HG02840 (cell line): Measurements from ENCODE around the gene KCMF1.
"Not testable (repeated sequence)": the region's sequence is repeated elsewhere in the genome, so short reads cannot be mapped to it uniquely, and the experiment has no call there.

Experiments used
- ATAC-seq: cut with Tn5 transposase; IDR thresholded peaks from one replicate; pipeline ENCODE4 v1.9.1; 2021; ENCODE audit warnings: mild to moderate bottlenecking, moderate library complexity, moderate number of reproducible peaks; ENCODE audit not compliant: unreplicated experiment, low FRiP score

The KCMF1 gene

GRCh38 chr2:84970868-84971509, at the start of gene KCMF1:
KCMF1 (plus strand) TSS chr2:84971161; CDS start chr2:84971452, 291 bp downstream.
- peak; percentile 43 for ATAC-seq

DNA sequence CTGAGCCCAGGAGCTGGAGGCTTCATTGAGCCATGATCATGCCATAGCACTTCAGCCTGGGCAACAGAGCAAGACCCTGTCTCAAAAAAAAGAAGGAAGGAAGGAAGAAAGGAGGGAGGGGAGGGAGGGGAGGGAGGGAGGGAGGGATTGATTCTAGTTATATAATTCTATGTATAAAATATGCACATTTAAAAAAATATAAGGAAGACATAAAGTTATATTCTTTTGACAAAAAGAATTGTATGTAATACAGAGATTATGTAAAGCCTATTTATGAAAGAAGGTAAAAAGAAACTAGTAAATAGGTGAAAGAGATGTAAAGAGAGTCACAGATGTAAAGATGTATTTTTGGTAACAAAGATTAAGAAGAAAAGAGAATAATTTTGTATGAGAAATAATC, 48.0 kb upstream of the KCMF1 start:
- ATAC-seq = no peak

GRCh38 chr2:84924173-84925106, 46.5 kb upstream of the KCMF1 start:
- ATAC-seq = no peak

DNA sequence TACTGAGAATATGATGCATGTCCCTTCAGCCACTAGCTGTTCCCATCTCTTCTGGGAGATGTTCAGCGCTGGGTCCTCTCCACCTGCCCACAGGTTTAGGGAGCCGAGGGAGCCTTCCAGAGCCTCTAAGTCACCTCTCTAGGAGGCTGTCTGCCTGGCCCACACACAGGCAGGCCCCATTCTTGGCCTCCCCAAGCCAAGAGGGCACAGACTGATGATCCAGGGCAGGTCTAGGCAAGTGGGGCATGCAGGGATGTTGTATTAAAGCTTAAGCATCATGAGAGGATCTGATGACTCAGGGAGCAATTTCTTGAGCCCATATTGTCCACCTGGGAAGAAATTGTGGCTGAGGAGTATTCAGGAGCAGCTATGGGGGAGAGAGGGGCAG, 45.6 kb upstream of the KCMF1 start:
- ATAC-seq = no peak

DNA sequence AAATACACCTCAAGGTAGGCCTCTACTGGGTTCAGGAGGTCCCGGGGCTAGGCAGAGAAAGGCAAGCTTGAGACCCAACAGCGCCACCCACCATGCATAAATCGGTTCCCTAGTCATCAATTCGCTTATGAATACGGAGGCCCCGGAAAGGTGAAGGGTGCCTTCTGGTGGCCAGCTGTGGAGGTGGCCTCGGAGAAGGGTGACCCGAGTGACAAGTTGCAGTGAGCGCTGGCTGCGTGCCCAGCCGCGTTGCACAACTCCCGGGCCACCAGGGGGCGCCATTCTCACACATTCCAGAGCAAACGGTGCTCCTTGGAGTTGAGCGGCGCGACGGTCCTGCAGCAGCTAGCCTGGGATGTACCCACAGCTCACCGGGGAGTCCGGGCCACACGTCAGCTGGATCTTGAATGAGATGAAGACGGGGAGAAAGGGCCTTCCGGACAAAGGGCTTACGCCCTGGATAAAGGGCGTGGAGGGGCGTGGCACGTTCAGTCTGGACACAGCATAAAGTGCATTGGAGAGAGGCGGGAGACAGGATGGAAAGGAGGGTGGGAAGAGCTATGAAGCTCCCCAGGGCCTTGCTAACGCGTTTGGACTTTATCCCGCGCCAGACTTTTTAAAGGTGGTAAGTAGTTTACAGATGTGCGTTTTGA, 45.1 kb upstream of the KCMF1 start:
- ATAC-seq = peak; percentile 89

GRCh38 chr2:84927275-84927627, 43.7 kb upstream of the KCMF1 start:
- ATAC-seq = no peak

DNA sequence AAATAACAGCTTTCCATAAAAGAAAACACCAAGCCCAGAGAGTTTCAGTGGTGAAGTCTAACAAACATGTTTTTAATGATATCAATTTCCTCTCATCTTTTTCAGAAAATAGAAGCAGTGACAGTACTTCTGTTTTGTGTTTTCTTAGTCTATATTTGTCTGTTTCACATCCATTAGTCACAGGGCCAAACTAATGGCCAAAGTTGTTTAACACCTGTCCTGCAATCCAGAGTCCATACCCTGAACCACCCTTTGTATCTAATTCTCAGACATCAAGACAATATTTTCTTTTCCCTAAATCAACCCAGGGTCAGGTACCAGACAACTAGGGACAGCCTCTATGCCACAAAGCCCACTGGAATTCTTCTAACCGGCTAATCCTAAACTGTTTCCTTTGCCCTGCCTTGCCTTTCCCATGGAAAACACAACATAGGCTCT, 39.6 kb upstream of the KCMF1 start:
- no peak for ATAC-seq

- peak; percentile 24 for ATAC-seq
Measured at GRCh38 chr2:84938194-84938879, 32.6 kb upstream of the KCMF1 start.

DNA sequence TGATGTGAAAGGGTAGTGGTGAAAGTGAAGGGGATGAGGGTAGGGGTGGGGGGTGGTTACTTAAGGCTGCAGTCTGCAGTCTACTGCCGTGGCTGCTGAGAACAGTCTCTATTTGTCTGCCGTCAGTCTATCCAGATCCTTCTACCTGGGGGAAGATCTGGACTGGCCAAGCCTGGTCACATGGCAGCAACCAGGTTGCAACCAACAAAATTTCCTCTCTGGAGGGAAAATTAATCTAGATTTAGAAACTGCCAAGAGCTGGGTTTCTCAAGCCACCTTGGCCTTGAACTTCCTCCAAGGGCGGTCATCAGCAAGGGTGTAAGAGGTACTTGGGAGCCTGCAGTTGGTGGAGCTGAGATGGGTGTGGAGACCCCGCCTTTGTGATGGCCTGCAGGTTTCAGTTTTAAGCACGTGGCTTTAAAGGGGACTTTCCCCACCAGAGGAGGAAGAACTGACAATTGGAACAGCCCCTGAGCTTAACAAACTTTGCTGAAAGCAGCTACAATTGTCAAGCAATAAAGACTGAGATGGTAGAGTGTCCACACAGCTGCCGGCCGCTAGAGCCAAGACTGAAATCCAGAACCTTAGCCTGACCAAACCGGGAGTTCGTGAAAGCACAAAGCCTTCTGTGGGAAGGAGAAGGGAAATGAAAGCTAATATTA, 31.4 kb upstream of the KCMF1 start:
- peak; percentile 86 for ATAC-seq

DNA sequence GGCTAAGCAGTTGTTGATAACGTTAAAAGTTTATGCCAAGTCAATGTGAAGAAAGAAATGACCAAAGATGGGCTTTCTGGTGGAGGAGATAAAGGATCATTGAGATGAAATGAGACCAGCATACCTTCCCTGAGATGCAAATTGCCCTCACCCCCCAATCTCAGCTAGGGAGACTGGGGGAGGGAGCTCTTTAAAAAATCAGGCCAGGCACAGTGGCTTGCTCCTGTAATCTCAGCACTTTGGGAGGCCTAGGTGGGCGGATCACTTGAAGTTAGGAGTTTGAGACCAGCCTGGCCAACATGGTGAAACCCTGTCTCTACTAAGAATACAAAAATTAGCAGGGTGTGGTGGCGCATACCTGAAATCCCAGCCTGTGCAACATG, 30.9 kb upstream of the KCMF1 start:
- peak; percentile 10 for ATAC-seq

- ATAC-seq = no peak
Measured at GRCh38 chr2:84940831-84941412, 30.0 kb upstream of the KCMF1 start.

GRCh38 chr2:84942166-84942565, 28.8 kb upstream of the KCMF1 start:
- ATAC-seq = no peak

DNA sequence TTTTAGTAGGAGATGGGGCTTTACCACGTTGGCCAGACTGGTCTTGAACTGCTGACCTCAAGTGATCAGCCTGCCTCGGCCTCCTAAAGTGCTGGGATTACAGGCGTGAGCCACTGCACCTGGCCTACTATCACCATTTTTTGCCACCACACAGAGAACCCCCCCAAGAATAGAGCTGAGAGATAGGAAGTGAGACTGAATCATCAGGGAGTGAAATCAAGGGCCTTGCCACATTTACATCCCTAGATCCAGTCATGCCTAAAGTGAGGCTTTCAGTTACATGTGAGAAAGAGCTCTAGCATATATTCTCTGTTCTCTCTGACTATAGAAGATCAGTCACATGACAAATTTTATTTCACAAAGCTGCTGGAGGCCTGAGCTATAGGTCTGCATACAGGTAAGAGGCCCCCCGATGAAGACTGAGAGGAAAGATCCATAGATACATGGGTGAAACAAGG, 28.0 kb upstream of the KCMF1 start:
- ATAC-seq = no peak

DNA sequence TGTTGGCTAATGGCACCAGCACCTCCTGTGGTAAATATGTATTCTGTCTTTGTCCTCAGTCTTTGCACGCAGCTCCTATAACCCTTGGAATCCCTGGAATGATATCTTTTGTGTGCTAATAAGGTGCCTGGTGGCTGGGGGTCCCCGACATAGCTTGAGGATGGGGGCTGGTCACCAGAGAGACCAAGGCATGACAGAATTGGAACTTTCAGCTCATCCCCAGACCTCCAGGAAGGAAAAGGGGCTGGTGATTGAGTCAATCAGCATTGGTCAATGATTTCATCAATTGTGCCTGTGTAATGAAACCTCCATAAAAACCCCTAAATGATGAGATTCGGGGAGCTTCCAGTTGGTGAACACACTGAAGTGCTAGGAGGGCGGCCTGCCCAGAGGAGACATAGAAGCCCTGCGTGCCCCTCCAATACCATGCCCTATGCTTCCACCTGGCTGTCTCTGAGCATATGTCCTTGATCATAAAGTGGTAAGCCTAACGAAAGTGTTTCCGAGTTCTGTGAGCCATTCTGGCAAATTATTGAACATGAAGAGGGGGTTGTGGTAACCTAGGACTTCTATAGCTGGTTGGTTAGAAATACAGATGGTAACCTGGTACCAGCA, 26.6 kb upstream of the KCMF1 start:
- no peak for ATAC-seq

GRCh38 chr2:84945838-84946203, 25.1 kb upstream of the KCMF1 start:
- not testable (repeated sequence) for ATAC-seq

DNA sequence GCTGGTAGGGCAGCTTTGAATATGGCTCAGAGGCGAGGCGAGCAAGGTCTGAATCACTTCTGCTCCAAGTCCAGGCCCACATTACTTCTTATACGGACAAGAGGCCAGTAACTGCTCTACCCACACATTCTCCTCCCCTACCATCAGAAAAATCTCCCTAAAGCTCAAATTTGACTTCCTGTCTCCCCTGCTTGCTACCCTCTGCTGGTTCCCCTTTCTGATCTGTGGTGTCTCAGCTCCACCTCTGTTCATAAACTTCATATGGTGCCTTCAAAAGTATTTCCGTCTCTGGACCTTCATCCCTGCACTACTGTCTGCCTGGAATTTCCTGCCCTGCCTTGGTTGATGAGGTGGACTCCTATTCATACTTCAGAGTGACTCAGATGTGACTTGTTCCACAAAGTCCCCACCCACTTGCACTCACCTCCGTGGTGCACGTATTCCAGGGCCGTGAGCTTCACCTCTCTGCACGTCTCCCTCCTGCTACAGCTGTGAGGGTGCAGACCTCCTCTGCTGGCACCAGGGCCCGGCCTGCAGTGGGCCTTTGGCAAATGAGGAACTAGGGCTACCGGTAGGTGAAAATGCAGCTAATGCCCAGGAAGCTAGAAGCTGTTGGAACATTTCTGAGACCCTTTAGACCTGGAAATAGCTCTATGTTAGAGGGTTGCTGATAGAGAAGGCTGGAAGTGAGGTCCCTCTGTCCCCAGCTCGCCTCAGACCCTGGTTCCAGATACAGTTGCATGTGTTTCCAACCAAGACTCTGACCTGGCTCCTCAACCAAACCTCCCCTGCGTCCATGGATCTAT, 24.6 kb upstream of the KCMF1 start:
- ATAC-seq = peak; percentile 68

- ATAC-seq = no peak
Measured at GRCh38 chr2:84947010-84947593, 23.9 kb upstream of the KCMF1 start.

DNA sequence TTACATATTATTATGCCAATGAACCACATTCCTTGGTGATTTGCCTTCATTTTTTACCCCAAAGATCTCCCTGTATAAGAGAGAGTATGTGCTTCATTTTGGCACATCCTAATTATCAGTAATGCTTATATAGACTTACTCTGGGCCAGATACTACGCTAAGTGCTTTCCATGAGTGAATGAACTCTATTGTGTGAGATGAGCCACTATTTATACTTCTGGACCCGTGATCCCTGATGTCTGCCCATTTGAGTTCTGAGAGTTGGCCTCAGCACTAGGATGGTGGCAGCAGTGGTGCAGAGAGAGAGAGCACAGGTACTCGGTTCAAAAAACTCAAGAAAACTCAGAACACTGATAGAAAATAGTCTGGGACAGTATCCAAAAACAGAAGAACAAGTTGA, 17.4 kb upstream of the KCMF1 start:
- no peak for ATAC-seq
